ENCODE results near the gene OR9Q1.

OR9Q1 gene

GRCh38 chr11:58034471-58034870 is 10.8 kb downstream of the OR9Q1 start:
- no peak for DNase-seq

GRCh38 chr11:58039589-58039988 is 15.9 kb downstream of the OR9Q1 start:
- DNase-seq = no peak

- no peak for DNase-seq
Observed at GRCh38 chr11:58043379-58043778, 19.7 kb downstream of the OR9Q1 start.

- DNase-seq = no peak
Observed at GRCh38 chr11:58046231-58046630, 22.6 kb downstream of the OR9Q1 start.

GRCh38 chr11:58047818-58048217 is 24.1 kb downstream of the OR9Q1 start:
- no peak for DNase-seq

- no peak for DNase-seq
Observed at GRCh38 chr11:58055806-58056401, 32.2 kb downstream of the OR9Q1 start.

- DNase-seq = no peak
Observed at GRCh38 chr11:58057481-58057880, 33.8 kb downstream of the OR9Q1 start.

- no peak for DNase-seq
Observed at GRCh38 chr11:58058276-58059006, 34.8 kb downstream of the OR9Q1 start.

GRCh38 chr11:58059007-58059350 is 35.3 kb downstream of the OR9Q1 start:
- no peak for DNase-seq

GRCh38 chr11:58060535-58060934 is 36.9 kb downstream of the OR9Q1 start:
- DNase-seq = no peak

- no peak for DNase-seq
Observed at GRCh38 chr11:58060939-58061672, 37.4 kb downstream of the OR9Q1 start.

- DNase-seq = no peak
Observed at GRCh38 chr11:58061813-58062212, 38.1 kb downstream of the OR9Q1 start.

- DNase-seq = no peak
Observed at GRCh38 chr11:58067685-58068084, 44.0 kb downstream of the OR9Q1 start.

GRCh38 chr11:58068655-58069054 is 45.0 kb downstream of the OR9Q1 start:
- peak in 1 of 2 experiments; percentile 39 for DNase-seq

- DNase-seq = no peak
Observed at GRCh38 chr11:58070585-58070984, 46.9 kb downstream of the OR9Q1 start.

GRCh38 chr11:58075781-58076180 is 52.1 kb downstream of the OR9Q1 start:
- no peak for DNase-seq

- DNase-seq = no peak
Observed at GRCh38 chr11:58086528-58086927, 62.8 kb downstream of the OR9Q1 start.

GRCh38 chr11:58097437-58097836 is 73.8 kb downstream of the OR9Q1 start:
- no peak for DNase-seq

- no peak for DNase-seq
Observed at GRCh38 chr11:58121096-58121495, 97.4 kb downstream of the OR9Q1 start.

GRCh38 chr11:58125469-58125868 is 101.8 kb downstream of the OR9Q1 start, which contains the start of gene OR9I1:
TSS of gene OR9I1 (minus strand) at chr11:58125530. CDS start at chr11:58119444, 6,086 bp downstream.
- DNase-seq = no peak

- no peak for DNase-seq
Observed at GRCh38 chr11:58127350-58127749, 103.7 kb downstream of the OR9Q1 start.

GRCh38 chr11:58133309-58134076 is 109.8 kb downstream of the OR9Q1 start:
- no peak for DNase-seq

- DNase-seq = no peak
Observed at GRCh38 chr11:58134151-58134550, 110.5 kb downstream of the OR9Q1 start.

Measured in NCI-H526 (cell line).